Activated CD4-positive, CD25-positive, alpha-beta regulatory T cell treated with anti-CD3 and anti-CD28 coated beads, Interleukin-2, amount 50 U/mL, for 72 hours (primary cell): ENCODE data around the gene BTG2.

Source experiments
- DNase-seq: peaks from one replicate; pipeline ENCODE4 v3.0.0; 2021

The BTG2 gene

DNA sequence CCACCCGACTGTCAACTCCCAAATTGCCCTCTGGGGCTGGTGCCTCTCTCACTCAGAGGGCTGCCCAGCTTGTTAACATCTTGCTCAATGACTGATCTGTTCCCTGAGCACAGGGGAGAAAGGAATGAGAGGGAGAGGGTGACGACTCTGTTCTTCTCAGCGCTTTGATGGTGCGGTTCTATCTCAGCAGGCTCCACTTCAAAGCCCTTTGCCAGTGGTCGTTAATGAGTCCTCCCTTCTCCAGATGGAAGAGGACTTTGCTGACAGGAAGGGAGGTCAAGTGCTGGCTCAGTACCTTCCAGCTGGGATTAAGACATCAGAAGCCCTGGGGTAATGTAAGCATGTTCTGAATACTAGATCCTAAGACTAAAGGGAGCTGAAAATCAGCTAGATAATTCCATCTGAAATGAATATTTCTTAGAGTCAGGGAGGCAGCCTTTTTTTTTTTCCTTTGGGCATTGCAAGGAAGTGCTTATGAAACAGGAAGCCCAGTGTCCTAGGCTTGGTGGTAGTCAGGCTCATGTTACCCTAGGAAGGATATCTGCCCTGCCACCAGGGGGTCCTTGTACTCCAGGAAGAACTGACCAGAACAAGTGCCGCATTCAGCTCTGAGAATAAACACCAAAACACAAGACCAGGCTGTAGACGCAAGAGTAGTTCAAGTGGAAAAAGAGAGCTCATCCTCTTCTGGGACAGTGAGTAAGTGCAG, 40.9 kb downstream of the BTG2 start:
- no peak for DNase-seq

DNA sequence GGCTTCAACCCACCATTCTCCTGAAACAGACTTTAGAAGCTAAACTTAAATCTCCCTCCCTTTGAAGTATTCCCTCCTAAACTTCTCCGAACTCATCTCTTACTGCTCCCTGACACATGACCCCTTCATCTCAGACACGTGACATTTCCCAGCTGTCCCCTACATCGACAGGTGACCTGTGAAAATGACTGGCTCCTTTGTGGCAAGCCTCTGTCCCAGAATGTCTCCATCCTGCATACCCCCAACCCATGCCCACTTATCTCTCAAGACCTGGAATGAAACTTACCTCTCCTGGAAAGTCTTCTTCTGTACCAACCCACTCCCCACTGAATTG, 41.4 kb downstream of the BTG2 start:
- no peak for DNase-seq

DNA sequence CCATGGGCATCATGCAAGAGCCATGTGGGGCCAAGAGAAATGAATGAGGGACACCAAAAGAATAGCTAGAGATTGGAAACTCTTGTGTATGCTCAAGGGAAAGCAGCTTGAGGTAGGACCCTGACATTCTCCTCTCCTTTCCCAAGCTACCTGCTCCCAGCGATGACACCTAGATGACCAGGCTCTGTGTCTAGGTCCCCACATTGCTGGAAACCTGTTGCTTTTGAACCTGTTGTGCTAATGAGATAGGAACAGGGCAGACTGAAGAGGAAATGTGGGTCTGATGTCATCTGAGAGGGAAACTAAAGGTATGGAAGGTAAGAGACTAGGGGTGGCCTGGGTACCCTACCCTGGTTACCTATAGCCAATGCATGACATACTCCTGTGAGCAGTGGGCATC, 43.8 kb downstream of the BTG2 start:
- DNase-seq: no peak

DNA sequence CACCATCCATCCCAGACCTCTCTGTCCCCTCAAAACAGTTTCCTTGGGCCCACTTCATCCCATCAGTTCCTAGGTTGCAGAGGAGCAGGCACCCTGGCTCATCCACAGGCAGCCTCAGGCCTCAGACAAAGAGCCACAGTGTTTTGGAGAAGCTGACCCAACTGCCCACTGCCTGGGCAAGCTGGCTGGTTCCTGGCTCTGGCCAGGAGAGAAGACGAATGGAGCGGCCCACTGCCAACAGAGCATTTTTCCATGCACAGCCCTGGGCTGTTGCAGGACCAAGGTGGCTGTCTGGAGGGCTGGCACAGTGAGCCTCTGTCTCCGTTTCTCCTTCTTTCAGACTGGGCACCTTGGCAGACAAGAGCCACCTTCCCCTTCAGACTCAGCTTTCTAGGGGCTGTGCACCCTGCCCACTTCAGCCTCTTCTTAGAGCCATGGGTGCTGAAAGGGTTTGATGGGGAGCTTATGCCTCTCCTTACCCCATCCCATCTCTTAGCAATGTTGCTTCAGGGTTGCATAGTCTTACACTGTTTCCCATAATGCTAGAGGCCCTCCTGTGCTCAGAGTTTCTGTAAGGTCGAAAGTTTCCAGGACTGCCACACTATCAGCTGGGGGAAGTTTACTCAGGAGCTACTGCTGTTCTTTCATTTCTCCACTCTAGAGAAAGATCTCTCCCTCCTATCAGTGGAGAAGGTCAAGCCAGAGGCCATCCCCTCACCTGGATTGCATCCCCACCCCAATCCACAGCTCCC, 44.6 kb downstream of the BTG2 start:
- no peak for DNase-seq

DNA sequence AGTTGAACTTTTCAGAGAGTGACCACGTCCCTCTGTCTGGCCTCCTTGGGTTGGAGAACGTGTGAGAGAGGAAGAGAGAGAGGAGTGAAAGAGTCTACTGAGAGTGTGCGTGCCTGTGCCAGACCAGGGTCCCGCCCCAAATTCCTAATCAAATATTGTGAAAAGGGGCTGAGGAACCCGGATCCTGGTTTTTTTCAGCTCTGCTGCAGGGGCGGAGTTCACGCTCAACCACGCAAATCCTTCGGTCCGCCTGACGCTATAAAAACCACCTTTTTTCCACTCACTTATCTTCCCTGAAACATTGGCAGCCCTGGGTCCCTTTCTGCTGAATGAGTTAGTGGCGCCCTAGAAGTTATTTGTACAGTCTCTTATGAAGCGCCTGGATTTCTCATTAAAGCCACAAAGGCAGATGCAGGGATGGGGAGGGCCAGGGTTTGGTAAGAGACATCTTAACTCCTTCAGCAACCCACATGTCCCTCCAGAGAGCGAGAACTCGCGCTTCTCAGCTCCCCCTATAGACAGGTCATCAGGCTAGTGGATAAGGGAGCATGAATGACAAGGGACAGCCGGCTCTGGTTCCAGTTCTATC, 45.8 kb downstream of the BTG2 start, which contains the start of gene FMOD:
FMOD (minus strand) TSS at position 86 of the 589 bp plus-strand sequence. CDS start 2,852 bp downstream, outside the sequence.
- DNase-seq: no peak

DNA sequence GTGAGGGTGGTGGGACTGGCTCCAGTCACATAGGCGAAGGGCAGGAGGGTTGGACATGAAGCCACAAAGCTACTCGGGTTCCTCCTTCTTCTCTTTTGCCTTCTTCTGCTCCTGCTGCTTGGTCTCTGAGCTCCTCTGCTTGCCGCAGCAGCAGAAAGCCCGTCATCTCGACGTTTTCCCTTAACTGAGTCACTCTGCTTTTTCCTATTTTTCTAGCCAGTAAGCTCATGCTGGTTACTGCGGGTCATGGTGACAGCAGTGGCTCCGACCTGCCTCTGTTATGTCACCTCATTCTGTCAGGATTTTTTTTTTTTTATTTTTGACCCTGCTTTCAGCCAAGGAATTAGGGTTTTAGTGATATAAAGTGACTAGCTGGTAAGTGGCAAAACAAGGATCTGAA, 48.2 kb downstream of the BTG2 start:
- DNase-seq: no peak

DNA sequence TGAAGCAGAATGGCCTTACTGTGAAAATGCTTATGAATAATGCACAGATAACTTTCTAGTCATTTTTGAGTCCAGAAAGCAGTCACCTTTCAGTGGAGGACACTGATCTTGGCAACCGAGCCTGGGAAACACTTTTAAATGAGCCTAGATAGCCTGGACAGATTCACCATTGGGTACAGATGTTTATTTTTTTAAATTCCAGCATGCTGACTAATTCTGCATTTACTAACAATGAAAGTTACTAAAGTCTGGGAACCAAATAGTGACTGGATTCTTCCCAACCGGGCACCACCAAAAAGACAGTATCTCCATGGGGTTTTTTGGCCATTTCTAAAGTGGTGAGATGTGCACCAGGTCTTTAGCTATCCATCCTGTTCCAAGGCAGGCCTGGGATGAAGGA, 48.9 kb downstream of the BTG2 start:
- DNase-seq: no peak

DNA sequence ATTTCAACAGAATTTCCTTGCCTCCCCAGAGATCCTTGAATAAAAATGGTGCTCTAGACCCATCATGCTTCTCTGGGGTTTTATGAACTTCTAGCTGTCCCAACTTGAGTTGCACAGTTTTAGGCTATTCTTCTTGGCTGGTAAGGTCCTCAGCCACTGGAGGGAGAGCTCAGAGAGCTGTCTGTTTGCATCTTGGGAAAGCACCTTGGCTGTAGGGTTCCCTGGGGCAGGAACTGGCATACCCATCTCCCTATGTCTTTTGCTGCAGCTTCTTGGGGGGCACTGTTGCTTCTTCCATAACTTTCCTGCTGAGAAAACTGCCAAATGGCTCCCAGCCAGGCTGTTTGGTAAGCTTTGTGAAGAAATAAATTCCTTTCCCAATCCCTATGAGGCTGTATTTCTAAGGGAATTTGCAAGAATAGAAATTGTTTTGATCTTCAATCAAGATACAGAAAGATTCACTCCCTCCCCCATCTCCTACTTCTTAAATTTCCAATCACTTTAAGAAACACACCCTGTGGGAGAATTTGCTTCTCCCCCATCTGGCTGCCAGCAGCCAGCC, 53.8 kb downstream of the BTG2 start:
- no peak for DNase-seq
